Cortex of kidney (tissue), 1 donor: ENCODE results near the gene NCBP2L.
"Not testable (repeated sequence)": the region's sequence is repeated elsewhere in the genome, so short reads cannot be mapped to it uniquely, and the experiment has no call there.

Experiments used
- DNase-seq: peaks from one replicate; lab custom pipeline; 2025; lab: John Stamatoyannopoulos, UW

Gene NCBP2L

GRCh38 chrX:107810053-107810452, 32.5 kb downstream of the NCBP2L start:
- DNase-seq = not testable (repeated sequence)

- DNase-seq = no peak
Measured at GRCh38 chrX:107818900-107819521, 41.5 kb downstream of the NCBP2L start.

- DNase-seq = no peak
Measured at GRCh38 chrX:107823042-107823441, 45.5 kb downstream of the NCBP2L start.

GRCh38 chrX:107823456-107823855, 45.9 kb downstream of the NCBP2L start:
- no peak for DNase-seq

- no peak for DNase-seq
Measured at GRCh38 chrX:107825698-107826237, 48.2 kb downstream of the NCBP2L start, which contains the start of gene MID2. Gene MID2, plus strand, starts transcription at chrX:107825866. Its CDS starts 561 bp downstream, at chrX:107826427.

- no peak for DNase-seq
Measured at GRCh38 chrX:107826238-107827029, 48.9 kb downstream of the NCBP2L start.

- DNase-seq = no peak
Measured at GRCh38 chrX:107827030-107827831, 49.7 kb downstream of the NCBP2L start.

GRCh38 chrX:107827852-107828251, 50.3 kb downstream of the NCBP2L start:
- no peak for DNase-seq

- DNase-seq = no peak
Measured at GRCh38 chrX:107829878-107830277, 52.3 kb downstream of the NCBP2L start.

- no peak for DNase-seq
Measured at GRCh38 chrX:107831071-107831730, 53.7 kb downstream of the NCBP2L start.

- DNase-seq = no peak
Measured at GRCh38 chrX:107834275-107835201, 57.0 kb downstream of the NCBP2L start.

GRCh38 chrX:107836958-107837357, 59.4 kb downstream of the NCBP2L start:
- DNase-seq = no peak

GRCh38 chrX:107840971-107841370, 63.4 kb downstream of the NCBP2L start:
- DNase-seq = no peak

- no peak for DNase-seq
Measured at GRCh38 chrX:107842715-107843400, 65.3 kb downstream of the NCBP2L start.
